ENCODE data around the gene SKIDA1.

- TF ChIP-seq CTCF (IDR thresholded peaks at IDR 0.05) = no peak
- no peak for TF ChIP-seq EZH2 (IDR thresholded peaks at IDR 0.05)
- no peak for TF ChIP-seq EZH2phosphoT487 (IDR thresholded peaks at IDR 0.05)
Observed at GRCh38 chr10:21495002-21495751, 30.3 kb downstream of the SKIDA1 start.

All from neural progenitor cell (in vitro differentiated cells).